OCI-LY7 (cell line): Measurements from ENCODE around the gene TAS2R13. TPM values are rescaled to one million over a fixed set of nuclear protein-coding genes. Genes with fewer than 3 reads are reported as not detected.

Experiments
- total RNA-seq, 2 experiments: library from RNA; depleted of rRNA in 1 of 2; stranded (reverse); fragments of >200 nt in 1 of 2; shearing (Covaris generic) in 1 of 2; gene quantifications; 2 replicates each; pipeline ENCODE4 v1.2.3, GENCODE V29; 2014 to 2022

TAS2R13 gene
- total RNA-seq, 2 experiments from 2014 or later: 0.92 to 1.2 TPM

Other genes with a start within 250 kb of the TAS2R13 start
- gene STYK1, start 235.5 kb downstream of the TAS2R13 start, total RNA-seq (2014; rRNA removed; shearing (Covaris generic)): not detected in 2 replicates
- 0.11 TPM in 1 of 2 replicates, not detected in the other for gene STYK1, start 235.5 kb downstream of the TAS2R13 start, total RNA-seq (2022)
- 70.7 and 97.5 TPM in 2 replicates for gene YBX3, start 186.2 kb downstream of the TAS2R13 start, total RNA-seq (2014; rRNA removed; shearing (Covaris generic))
- gene YBX3, start 186.2 kb downstream of the TAS2R13 start, total RNA-seq (2022): 220 and 223 TPM in 2 replicates
- gene TAS2R7, start 106.9 kb downstream of the TAS2R13 start, total RNA-seq (2014; rRNA removed; shearing (Covaris generic)): not detected in 2 replicates
- gene TAS2R7, start 106.9 kb downstream of the TAS2R13 start, total RNA-seq (2022): not detected in 2 replicates
- gene TAS2R8, start 102.3 kb downstream of the TAS2R13 start, total RNA-seq (2014; rRNA removed; shearing (Covaris generic)): not detected in 2 replicates
- gene TAS2R8, start 102.3 kb downstream of the TAS2R13 start, total RNA-seq (2022): not detected in 2 replicates
- gene TAS2R9, start 99.4 kb downstream of the TAS2R13 start, total RNA-seq (2014; rRNA removed; shearing (Covaris generic)): not detected in 2 replicates
- not detected in 2 replicates for gene TAS2R9, start 99.4 kb downstream of the TAS2R13 start, total RNA-seq (2022)
- gene TAS2R10, start 83.2 kb downstream of the TAS2R13 start, total RNA-seq (2014; rRNA removed; shearing (Covaris generic)): 0.50 TPM in 1 of 2 replicates, not detected in the other
- not detected in 2 replicates for gene TAS2R10, start 83.2 kb downstream of the TAS2R13 start, total RNA-seq (2022)
- gene PRR4, start 60.1 kb downstream of the TAS2R13 start, total RNA-seq (2014; rRNA removed; shearing (Covaris generic)): 1.4 and 1.5 TPM in 2 replicates
- 1.3 TPM in 1 of 2 replicates, not detected in the other for gene PRR4, start 60.1 kb downstream of the TAS2R13 start, total RNA-seq (2022)
- gene PRH1, start 25.3 kb downstream of the TAS2R13 start, total RNA-seq (2014; rRNA removed; shearing (Covaris generic)): 26.8 and 41.4 TPM in 2 replicates
- 22.6 and 30.4 TPM in 2 replicates for gene PRH1, start 25.3 kb downstream of the TAS2R13 start, total RNA-seq (2022)
- gene PRH2, start 19.7 kb upstream of the TAS2R13 start, total RNA-seq (2014; rRNA removed; shearing (Covaris generic)): not detected in 2 replicates
- gene PRH2, start 19.7 kb upstream of the TAS2R13 start, total RNA-seq (2022): not detected in 2 replicates
- 2.9 and 4.5 TPM in 2 replicates for gene TAS2R14, start 29.7 kb upstream of the TAS2R13 start, total RNA-seq (2014; rRNA removed; shearing (Covaris generic))
- gene TAS2R14, start 29.7 kb upstream of the TAS2R13 start, total RNA-seq (2022): 2.4 and 2.8 TPM in 2 replicates
- 1.4 and 1.6 TPM in 2 replicates for gene TAS2R50, start 77.3 kb upstream of the TAS2R13 start, total RNA-seq (2014; rRNA removed; shearing (Covaris generic))
- gene TAS2R50, start 77.3 kb upstream of the TAS2R13 start, total RNA-seq (2022): 0.76 and 1.4 TPM in 2 replicates
- gene TAS2R20, start 88.7 kb upstream of the TAS2R13 start, total RNA-seq (2014; rRNA removed; shearing (Covaris generic)): 2.1 and 4.6 TPM in 2 replicates
- gene TAS2R20, start 88.7 kb upstream of the TAS2R13 start, total RNA-seq (2022): 1.9 and 2.3 TPM in 2 replicates
- 2.0 and 3.2 TPM in 2 replicates for gene TAS2R19, start 113.1 kb upstream of the TAS2R13 start, total RNA-seq (2014; rRNA removed; shearing (Covaris generic))
- 2.9 and 3.4 TPM in 2 replicates for gene TAS2R19, start 113.1 kb upstream of the TAS2R13 start, total RNA-seq (2022)
- 1.3 and 2.2 TPM in 2 replicates for gene TAS2R31, start 121.8 kb upstream of the TAS2R13 start, total RNA-seq (2014; rRNA removed; shearing (Covaris generic))
- gene TAS2R31, start 121.8 kb upstream of the TAS2R13 start, total RNA-seq (2022): 3.5 and 4.3 TPM in 2 replicates
- gene TAS2R46, start 152.7 kb upstream of the TAS2R13 start, total RNA-seq (2014; rRNA removed; shearing (Covaris generic)): 1.3 TPM in 1 of 2 replicates, not detected in the other
- gene TAS2R46, start 152.7 kb upstream of the TAS2R13 start, total RNA-seq (2022): 1.4 and 1.6 TPM in 2 replicates
- gene TAS2R43, start 182.8 kb upstream of the TAS2R13 start, total RNA-seq (2014; rRNA removed; shearing (Covaris generic)): 3.1 and 4.7 TPM in 2 replicates
- gene TAS2R43, start 182.8 kb upstream of the TAS2R13 start, total RNA-seq (2022): 3.0 and 3.1 TPM in 2 replicates
- gene TAS2R30, start 225.1 kb upstream of the TAS2R13 start, total RNA-seq (2014; rRNA removed; shearing (Covaris generic)): 4.1 and 5.4 TPM in 2 replicates
- 6.0 and 6.5 TPM in 2 replicates for gene TAS2R30, start 225.1 kb upstream of the TAS2R13 start, total RNA-seq (2022)